Adipocyte (in vitro differentiated cells): ENCODE measurements around the gene CES4A.

Experiments
- DNase-seq: peaks from one replicate; pipeline ENCODE4 v3.0.0-alpha.2; 2015; ENCODE audit warnings: low read depth
- H3K27me3 ChIP-seq: replicated peaks from 2 replicates; pipeline ENCODE4 v1.7.0; 2013; ENCODE audit warnings: mild to moderate bottlenecking, low read length, moderate library complexity; ENCODE audit not compliant: control insufficient read depth, insufficient read depth
- H3K36me3 ChIP-seq: 2 replicates; pipeline ENCODE4 v1.7.0; 2013; ENCODE audit warnings: low read length, mild to moderate bottlenecking, moderate library complexity; ENCODE audit not compliant: control insufficient read depth, insufficient read depth, severe bottlenecking
- H3K4me1 ChIP-seq: 2 replicates; pipeline ENCODE4 v1.7.0; 2013; ENCODE audit warnings: mild to moderate bottlenecking, low read length, moderate library complexity; ENCODE audit not compliant: control insufficient read depth, insufficient read depth
- H3K4me3 ChIP-seq: 2 replicates; pipeline ENCODE4 v1.7.0; 2013; ENCODE audit warnings: mild to moderate bottlenecking, low read length, moderate library complexity
- H3K9ac ChIP-seq: 2 replicates; pipeline ENCODE4 v1.7.0; 2013; ENCODE audit warnings: mild to moderate bottlenecking, low read length, moderate library complexity
- H3K9me3 ChIP-seq: 2 replicates; pipeline ENCODE4 v1.7.0; 2013; ENCODE audit warnings: mild to moderate bottlenecking, low read length, moderate library complexity; ENCODE audit not compliant: control insufficient read depth

CES4A gene

GRCh38 chr16:66958857-66959703 is 29.3 kb upstream of the CES4A start:
- Histone ChIP-seq H3K4me3 (no peak overlapping the region), H3K9ac (no peak overlapping the region), H3K36me3 (no peaks in the 10 kb centered on the region), H3K4me1 (peaks cover 12% of the 10 kb centered on the region), H3K9me3 (no peaks in the 10 kb centered on the region), H3K27me3 (peaks cover 3% of the 10 kb centered on the region)
- no peak for DNase-seq

DNA sequence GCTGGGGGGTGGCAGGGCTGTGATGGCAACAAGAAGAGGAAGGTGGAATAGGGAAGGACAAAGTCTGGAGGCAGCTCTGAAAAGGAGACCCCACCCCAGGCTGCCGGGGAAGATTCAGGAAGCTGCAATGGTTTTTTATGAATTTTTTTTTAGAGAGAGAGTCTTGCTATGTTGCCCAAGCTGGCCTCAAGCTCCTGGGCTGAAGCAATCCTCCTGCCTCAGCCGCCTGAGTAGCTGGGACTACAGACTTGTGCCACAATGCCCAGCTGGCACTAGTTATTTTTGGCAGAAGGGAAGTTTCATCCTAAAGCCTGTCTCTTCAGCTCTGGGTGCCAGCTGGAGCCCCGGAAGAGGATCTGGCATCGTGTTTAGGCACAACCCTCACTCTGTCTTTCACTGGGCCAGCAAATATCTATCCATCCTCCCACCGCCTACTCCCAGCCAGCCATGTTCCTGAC is 28.7 kb upstream of the CES4A start:
- H3K9ac ChIP-seq = no peak overlapping the region
- peaks cover 18% of the 10 kb centered on the region for H3K4me1 ChIP-seq
- H3K36me3 ChIP-seq = no peaks in the 10 kb centered on the region
- peaks cover 9% of the 10 kb centered on the region for H3K27me3 ChIP-seq
- DNase-seq = no peak
- H3K4me3 ChIP-seq = no peak overlapping the region
- no peaks in the 10 kb centered on the region for H3K9me3 ChIP-seq

DNA sequence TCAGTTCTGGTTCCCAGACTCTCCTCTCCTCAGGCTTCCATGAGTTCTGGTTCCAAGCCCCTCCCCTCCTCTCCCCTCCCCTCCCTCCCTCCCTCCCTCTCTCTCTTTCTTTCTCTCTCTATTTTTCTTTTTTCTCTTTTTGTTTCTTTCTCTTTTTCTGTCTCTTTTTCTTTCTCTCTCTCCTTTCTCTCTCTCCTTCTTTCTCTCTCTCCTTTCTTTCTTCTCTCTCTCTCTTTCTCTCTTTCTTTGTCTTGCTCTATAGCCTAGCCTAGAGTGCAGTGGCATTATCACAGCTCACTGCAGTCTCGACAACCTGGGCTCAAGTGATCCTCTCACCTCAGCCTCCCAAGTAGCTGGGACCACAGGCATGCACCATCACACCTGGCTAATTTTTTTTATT is 28.1 kb upstream of the CES4A start:
- no peaks in the 10 kb centered on the region for H3K9me3 ChIP-seq
- DNase-seq = no peak
- peaks cover 18% of the 10 kb centered on the region for H3K4me1 ChIP-seq
- no peak overlapping the region for H3K4me3 ChIP-seq
- no peaks in the 10 kb centered on the region for H3K36me3 ChIP-seq
- peaks cover 15% of the 10 kb centered on the region for H3K27me3 ChIP-seq
- H3K9ac ChIP-seq = no peak overlapping the region

GRCh38 chr16:66961065-66961744 is 27.2 kb upstream of the CES4A start, which contains the start of gene CES3:
Gene CES3, plus strand, starts transcription at chr16:66961266. Its CDS starts 42 bp downstream, at chr16:66961308.
- H3K9ac ChIP-seq = no peak within 1 kb of the TSS
- peak; percentile 69 for DNase-seq
- no peak within 1 kb of the TSS for H3K4me3 ChIP-seq

DNA sequence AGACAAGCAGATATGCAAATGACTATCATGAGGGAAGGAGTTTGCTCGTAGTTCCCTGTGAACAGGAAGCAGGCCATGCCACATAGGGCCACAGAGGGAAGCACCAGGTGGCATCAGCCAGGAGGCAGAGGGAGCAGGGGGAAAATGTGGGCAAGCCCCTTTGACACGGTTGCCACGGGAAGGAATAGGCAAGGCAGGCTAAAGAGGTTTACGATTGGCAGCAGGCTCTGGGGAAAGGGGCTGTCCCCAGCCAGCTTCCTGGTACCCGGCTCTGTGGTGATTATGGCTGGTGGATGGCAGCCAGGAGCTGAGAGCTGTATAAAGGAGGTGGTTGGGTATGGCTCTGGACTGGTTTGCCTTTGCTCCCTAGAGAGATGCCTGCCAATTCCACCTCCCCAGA is 26.5 kb upstream of the CES4A start:
- no peaks in the 10 kb centered on the region for H3K36me3 ChIP-seq
- no peak for DNase-seq
- H3K9me3 ChIP-seq = no peaks in the 10 kb centered on the region
- H3K27me3 ChIP-seq = peaks cover 25% of the 10 kb centered on the region
- no peak overlapping the region for H3K4me3 ChIP-seq
- H3K4me1 ChIP-seq = peaks cover 18% of the 10 kb centered on the region
- no peak overlapping the region for H3K9ac ChIP-seq

More at GRCh38 chr16:66961065-66961744, 27.2 kb upstream of the CES4A start, which contains the start of gene CES3:
- Histone ChIP-seq H3K36me3 (no peaks in the 10 kb centered on the region), H3K27me3 (peaks cover 22% of the 10 kb centered on the region), H3K4me1 (peaks cover 18% of the 10 kb centered on the region), H3K9me3 (no peaks in the 10 kb centered on the region)

- no peaks in the 10 kb centered on the region for H3K36me3 ChIP-seq
- no peak overlapping the region for H3K4me3 ChIP-seq
- H3K9ac ChIP-seq = no peak overlapping the region
- H3K27me3 ChIP-seq = peaks cover 31% of the 10 kb centered on the region
- H3K9me3 ChIP-seq = no peaks in the 10 kb centered on the region
- no peak for DNase-seq
- peaks cover 18% of the 10 kb centered on the region for H3K4me1 ChIP-seq
These were observed 24.3 kb upstream of the CES4A start for GRCh38 chr16:66964049-66964448.

- H3K9ac ChIP-seq = no peak overlapping the region
- peaks cover 31% of the 10 kb centered on the region for H3K27me3 ChIP-seq
- peaks cover 8% of the 10 kb centered on the region for H3K4me1 ChIP-seq
- no peaks in the 10 kb centered on the region for H3K9me3 ChIP-seq
- DNase-seq = no peak
- H3K36me3 ChIP-seq = no peaks in the 10 kb centered on the region
- H3K4me3 ChIP-seq = no peak overlapping the region
These were observed 19.5 kb upstream of the CES4A start for GRCh38 chr16:66968847-66969246.

- Histone ChIP-seq H3K27me3 (peaks cover 11% of the 10 kb centered on the region), H3K9me3 (no peaks in the 10 kb centered on the region), H3K9ac (no peak overlapping the region), H3K4me3 (no peak overlapping the region), H3K36me3 (no peaks in the 10 kb centered on the region), H3K4me1 (no peaks in the 10 kb centered on the region)
- no peak for DNase-seq
These were observed 17.3 kb upstream of the CES4A start for GRCh38 chr16:66970775-66971720.

GRCh38 chr16:66972983-66973382 is 15.4 kb upstream of the CES4A start:
- Histone ChIP-seq H3K27me3 (no peaks in the 10 kb centered on the region), H3K4me1 (no peaks in the 10 kb centered on the region), H3K9me3 (no peaks in the 10 kb centered on the region), H3K4me3 (no peak overlapping the region), H3K36me3 (no peaks in the 10 kb centered on the region), H3K9ac (no peak overlapping the region)
- DNase-seq = no peak

GRCh38 chr16:66973716-66974115 is 14.7 kb upstream of the CES4A start:
- no peaks in the 10 kb centered on the region for H3K27me3 ChIP-seq
- H3K4me1 ChIP-seq = no peaks in the 10 kb centered on the region
- H3K9me3 ChIP-seq = no peaks in the 10 kb centered on the region
- H3K9ac ChIP-seq = no peak overlapping the region
- H3K4me3 ChIP-seq = no peak overlapping the region
- H3K36me3 ChIP-seq = no peaks in the 10 kb centered on the region
- no peak for DNase-seq
